GM13976 (cell line): Measurements from ENCODE around the gene GATAD2A.

Experiments used
- DNase-seq: peaks from one replicate; pipeline ENCODE4 v3.0.0; 2012; ENCODE audit warnings: low spot score
- CTCF ChIP-seq: IDR thresholded peaks from 2 replicates; pipeline ENCODE4 v1.5.1; 2012; ENCODE audit warnings: borderline replicate concordance, mild to moderate bottlenecking; ENCODE audit not compliant: insufficient read depth; ENCODE audit errors: extremely low read depth, missing control alignments, control extremely low read depth
- in situ Hi-C: fragments of 300-500 bp; cut with MboI; formaldehyde crosslinking; loops from one replicate; pipeline ENCODE4 v1.12.0; 2022; ENCODE audit warnings: low sequenced_read_pairs, mixed read lengths, inconsistent platforms; ENCODE audit not compliant: unreplicated experiment

The GATAD2A gene

GRCh38 chr19:19427944-19428343 lies 22.5 kb downstream of the GATAD2A start:
- in situ Hi-C loops, result no loop called here
- no peak for TF ChIP-seq CTCF
- DNase-seq, result no peak

- DNase-seq, result no peak
- in situ Hi-C loops, result no loop called here
- no peak for TF ChIP-seq CTCF
These were observed 23.3 kb downstream of the GATAD2A start for GRCh38 chr19:19428746-19429145.

GRCh38 chr19:19429361-19429760 lies 23.9 kb downstream of the GATAD2A start:
- no peak for TF ChIP-seq CTCF

GRCh38 chr19:19432732-19433131 lies 27.3 kb downstream of the GATAD2A start:
- no peak for TF ChIP-seq CTCF
- in situ Hi-C loops, result no loop called here
- no peak for DNase-seq

More at GRCh38 chr19:19429361-19429760, 23.9 kb downstream of the GATAD2A start:
- no peak for DNase-seq
- in situ Hi-C loops, result no loop called here

- no peak for TF ChIP-seq CTCF
- in situ Hi-C loops, result no loop called here
- DNase-seq, result no peak
These were observed 28.3 kb downstream of the GATAD2A start for GRCh38 chr19:19433666-19434213.

GRCh38 chr19:19434483-19435045 lies 29.1 kb downstream of the GATAD2A start:
- in situ Hi-C loops, result no loop called here
- DNase-seq, result no peak
- TF ChIP-seq CTCF, result no peak
